ENCODE measurements around the gene ASL.

DNA sequence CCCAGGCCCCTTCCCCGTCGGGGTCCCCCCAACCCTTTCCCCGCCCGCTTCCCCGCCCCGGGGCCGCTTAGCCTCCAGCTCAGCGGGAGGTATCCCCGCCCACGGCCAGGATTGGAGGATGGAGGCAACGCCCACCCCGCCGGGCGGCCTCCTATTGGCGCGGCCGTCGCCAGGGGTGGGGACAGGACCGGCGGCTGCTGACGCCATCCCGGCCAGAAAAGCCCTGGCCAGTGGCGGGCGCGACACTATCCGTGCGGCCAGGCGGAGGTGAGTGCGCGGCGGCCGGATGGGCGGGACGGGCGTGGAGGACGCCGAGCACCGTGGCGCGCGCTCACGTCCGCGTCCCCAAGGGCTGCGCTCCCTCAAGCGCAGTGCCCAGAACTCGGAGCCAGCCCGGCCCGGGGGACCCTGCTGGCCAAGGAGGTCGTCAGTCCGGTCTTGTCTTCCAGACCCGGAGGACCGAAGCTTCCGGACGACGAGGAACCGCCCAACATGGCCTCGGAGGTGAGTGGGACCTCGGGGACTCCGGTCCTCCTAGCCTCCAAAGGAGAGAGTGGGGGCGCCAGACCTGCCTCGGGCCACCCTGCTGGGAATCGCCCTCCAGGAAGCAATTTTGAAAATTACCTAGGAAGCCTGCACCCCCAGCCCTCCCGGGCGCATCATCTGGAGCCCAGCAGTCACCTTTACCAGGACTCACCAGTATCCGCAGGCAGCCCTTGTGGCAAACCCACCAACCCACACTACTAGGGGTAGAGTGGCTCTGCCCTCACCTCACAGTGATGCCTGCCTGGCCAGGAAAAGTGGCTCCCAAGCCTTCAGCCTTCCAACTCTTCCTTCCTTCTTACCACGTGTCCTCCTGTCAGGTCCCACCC, at the start of gene ASL:
- TF ChIP-seq CTCF (IDR thresholded peaks at IDR 0.05; ENCODE audit: low read depth, low read length) = no peak
- TF ChIP-seq, protein P1, sequence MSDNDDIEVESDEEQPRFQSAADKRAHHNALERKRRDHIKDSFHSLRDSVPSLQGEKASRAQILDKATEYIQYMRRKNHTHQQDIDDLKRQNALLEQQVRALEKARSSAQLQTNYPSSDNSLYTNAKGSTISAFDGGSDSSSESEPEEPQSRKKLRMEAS (IDR thresholded peaks at IDR 0.05; ENCODE audit: low read depth, low read length) = peak; percentile 89

Measured in NB4 (cell line).